ENCODE data around the gene CIPC. TPM values are rescaled to one million over a fixed set of nuclear protein-coding genes. Genes with fewer than 3 reads are reported as not detected.

CIPC gene
- total and polyA plus RNA-seq, 5 experiments from 2014 or later, result 4.4 to 12.8 (median 7.7) TPM

GRCh38 chr14:77097006-77097699 lies 905 bp upstream of the CIPC start:
- ATAC-seq, result peak in 1 of 2 donors; percentile 10
- Mint-ChIP-seq H3K4me1 (peaks cover 25 to 51% (median 47%) of the 10 kb centered on the region in 4 donors), H3K27ac (peak overlapping the region; percentile 91 to 100 (median 97)), H3K9me3 (no peaks in the 10 kb centered on the region), H3K4me3 (peak overlapping the region; percentile 88 to 99 (median 96)), H3K36me3 (peaks cover 0 to 1% (median 0%) of the 10 kb centered on the region in 3 donors), H3K27me3 (peaks cover 0 to 1% (median 0%) of the 10 kb centered on the region in 5 donors)
- DNase-seq, result no peak
- POLR2A ChIA-PET, result interaction anchor here (1.1 to 2.8 kb wide), 3 partner anchors 73 to 224 kb away, joined by 3 to 11 read pairs (median 7); partner anchors contain the start of genes GSTZ1 and POMT2

- H3K27me3 Mint-ChIP-seq, result peaks cover 0 to 1% (median 0%) of the 10 kb centered on the region in 5 donors
- POLR2A ChIA-PET, result interaction anchor here (0.5 to 2.8 kb wide), 7 partner anchors 13 to 405 kb away, joined by 3 to 11 read pairs (median 3); partner anchors contain the start of genes ANGEL1, GSTZ1 and POMT2
- H3K36me3 Mint-ChIP-seq, result peaks cover 0 to 4% (median 0%) of the 10 kb centered on the region in 3 donors
- peak overlapping the region; percentile 88 to 99 (median 96) for H3K4me3 Mint-ChIP-seq
- peak in 8 of 10 donors; percentile 2 to 64 (median 20) for DNase-seq
- H3K27ac Mint-ChIP-seq, result peak overlapping the region; percentile 95 to 100 (median 97)
- peak in 1 of 2 donors; percentile 1 for ATAC-seq
- H3K4me1 Mint-ChIP-seq, result peaks cover 25 to 52% (median 51%) of the 10 kb centered on the region in 4 donors
- H3K9me3 Mint-ChIP-seq, result no peaks in the 10 kb centered on the region
Measured at GRCh38 chr14:77098529-77099353, 683 bp downstream of the CIPC start.

GRCh38 chr14:77099425-77100167 lies 1.5 kb downstream of the CIPC start:
- POLR2A ChIA-PET, result interaction anchor here (0.5 to 1.4 kb wide), 5 partner anchors 14 to 405 kb away, joined by 3 to 4 read pairs (median 3); partner anchors contain the start of genes GSTZ1 and POMT2
- Mint-ChIP-seq H3K9me3 (no peaks in the 10 kb centered on the region), H3K4me1 (peaks cover 31 to 58% (median 51%) of the 10 kb centered on the region in 4 donors), H3K4me3 (peak overlapping the region; percentile 88 to 99 (median 96)), H3K27ac (peak overlapping the region in 9 of 10 donors; percentile 26 to 100 (median 97)), H3K36me3 (peaks cover 0 to 4% (median 2%) of the 10 kb centered on the region in 3 donors), H3K27me3 (peaks cover 0 to 1% (median 0%) of the 10 kb centered on the region in 5 donors)
- DNase-seq (no peak), ATAC-seq (no peak)

- POLR2A ChIA-PET, result no interaction called here
- ATAC-seq (no peak), DNase-seq (no peak)
- Mint-ChIP-seq H3K27ac (peak overlapping the region in 4 of 10 donors; percentile 7 to 48 (median 26)), H3K27me3 (peaks cover 0 to 1% (median 0%) of the 10 kb centered on the region in 5 donors), H3K4me1 (peaks cover 29 to 63% (median 45%) of the 10 kb centered on the region in 4 donors), H3K36me3 (peaks cover 0 to 6% (median 5%) of the 10 kb centered on the region in 3 donors), H3K4me3 (peak overlapping the region in 3 of 10 donors; percentile 2 to 28 (median 8)), H3K9me3 (no peaks in the 10 kb centered on the region)
Measured at GRCh38 chr14:77100961-77101360, 2.9 kb downstream of the CIPC start.

GRCh38 chr14:77102154-77102553 lies 4.1 kb downstream of the CIPC start:
- DNase-seq, result no peak
- Mint-ChIP-seq H3K4me1 (peaks cover 26 to 56% (median 34%) of the 10 kb centered on the region in 4 donors), H3K27ac (no peak overlapping the region), H3K27me3 (peaks cover 0 to 1% (median 0%) of the 10 kb centered on the region in 5 donors), H3K4me3 (no peak overlapping the region), H3K9me3 (no peaks in the 10 kb centered on the region), H3K36me3 (peaks cover 0 to 15% (median 12%) of the 10 kb centered on the region in 3 donors)
- no peak for ATAC-seq
- POLR2A ChIA-PET, result no interaction called here

- Mint-ChIP-seq H3K4me1 (peaks cover 16 to 43% (median 24%) of the 10 kb centered on the region in 4 donors), H3K27me3 (no peaks in the 10 kb centered on the region), H3K9me3 (no peaks in the 10 kb centered on the region), H3K36me3 (peaks cover 0 to 27% (median 18%) of the 10 kb centered on the region in 3 donors), H3K27ac (no peak overlapping the region), H3K4me3 (no peak overlapping the region)
- POLR2A ChIA-PET, result no interaction called here
- DNase-seq, result no peak
- ATAC-seq, result no peak
Measured at GRCh38 chr14:77103475-77103874, 5.4 kb downstream of the CIPC start.

GRCh38 chr14:77103951-77104350 lies 5.9 kb downstream of the CIPC start:
- no peaks in the 10 kb centered on the region for H3K9me3 Mint-ChIP-seq
- ATAC-seq (no peak), DNase-seq (no peak)
- H3K36me3 Mint-ChIP-seq, result peaks cover 0 to 32% (median 19%) of the 10 kb centered on the region in 3 donors
- no peaks in the 10 kb centered on the region for H3K27me3 Mint-ChIP-seq
- no peak overlapping the region for H3K4me3 Mint-ChIP-seq
- H3K27ac Mint-ChIP-seq, result peak overlapping the region in 2 of 10 donors; percentile 12 to 37
- POLR2A ChIA-PET, result no interaction called here
- peaks cover 14 to 38% (median 20%) of the 10 kb centered on the region in 4 donors for H3K4me1 Mint-ChIP-seq

GRCh38 chr14:77104393-77104792 lies 6.3 kb downstream of the CIPC start:
- H3K4me1 Mint-ChIP-seq, result peaks cover 11 to 34% (median 16%) of the 10 kb centered on the region in 4 donors
- no peaks in the 10 kb centered on the region for H3K9me3 Mint-ChIP-seq
- POLR2A ChIA-PET, result no interaction called here
- H3K27me3 Mint-ChIP-seq, result no peaks in the 10 kb centered on the region
- DNase-seq (no peak), ATAC-seq (no peak)
- no peak overlapping the region for H3K4me3 Mint-ChIP-seq
- peaks cover 0 to 37% (median 20%) of the 10 kb centered on the region in 3 donors for H3K36me3 Mint-ChIP-seq
- H3K27ac Mint-ChIP-seq, result no peak overlapping the region

GRCh38 chr14:77105145-77105939 lies 7.3 kb downstream of the CIPC start:
- Mint-ChIP-seq H3K9me3 (no peaks in the 10 kb centered on the region), H3K27me3 (no peaks in the 10 kb centered on the region), H3K27ac (no peak overlapping the region), H3K4me3 (no peak overlapping the region), H3K36me3 (peaks cover 0 to 44% (median 22%) of the 10 kb centered on the region in 3 donors), H3K4me1 (peaks cover 8 to 28% (median 11%) of the 10 kb centered on the region in 4 donors)
- DNase-seq (no peak), ATAC-seq (no peak)
- POLR2A ChIA-PET, result no interaction called here

GRCh38 chr14:77106666-77107065 lies 8.6 kb downstream of the CIPC start:
- Mint-ChIP-seq H3K36me3 (peaks cover 0 to 55% (median 27%) of the 10 kb centered on the region in 3 donors), H3K27ac (no peak overlapping the region), H3K9me3 (no peaks in the 10 kb centered on the region), H3K4me3 (no peak overlapping the region), H3K27me3 (no peaks in the 10 kb centered on the region), H3K4me1 (peaks cover under 1 to 23% (median 6%) of the 10 kb centered on the region in 4 donors)
- ATAC-seq (no peak), DNase-seq (no peak)
- POLR2A ChIA-PET, result no interaction called here

GRCh38 chr14:77107228-77107627 lies 9.2 kb downstream of the CIPC start:
- ATAC-seq (no peak), DNase-seq (no peak)
- peaks cover 0 to 58% (median 25%) of the 10 kb centered on the region in 3 donors for H3K36me3 Mint-ChIP-seq
- POLR2A ChIA-PET, result no interaction called here
- H3K4me1 Mint-ChIP-seq, result peaks cover 0 to 23% (median 6%) of the 10 kb centered on the region in 4 donors
- no peak overlapping the region for H3K4me3 Mint-ChIP-seq
- H3K27me3 Mint-ChIP-seq, result no peaks in the 10 kb centered on the region
- H3K9me3 Mint-ChIP-seq, result no peaks in the 10 kb centered on the region
- H3K27ac Mint-ChIP-seq, result peak overlapping the region in 1 of 10 donors; percentile 38
